NCI-H2081 (cell line): ENCODE measurements around the gene YDJC.
"Not testable (repeated sequence)": the region's sequence is repeated elsewhere in the genome, so short reads cannot be mapped to it uniquely, and the experiment has no call there.

Experiments used
- DNase-seq, 2 experiments: peaks; one replicate each; lab custom pipeline; 2025; lab: John Stamatoyannopoulos, UW

The YDJC gene, protein sequence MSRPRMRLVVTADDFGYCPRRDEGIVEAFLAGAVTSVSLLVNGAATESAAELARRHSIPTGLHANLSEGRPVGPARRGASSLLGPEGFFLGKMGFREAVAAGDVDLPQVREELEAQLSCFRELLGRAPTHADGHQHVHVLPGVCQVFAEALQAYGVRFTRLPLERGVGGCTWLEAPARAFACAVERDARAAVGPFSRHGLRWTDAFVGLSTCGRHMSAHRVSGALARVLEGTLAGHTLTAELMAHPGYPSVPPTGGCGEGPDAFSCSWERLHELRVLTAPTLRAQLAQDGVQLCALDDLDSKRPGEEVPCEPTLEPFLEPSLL

DNA sequence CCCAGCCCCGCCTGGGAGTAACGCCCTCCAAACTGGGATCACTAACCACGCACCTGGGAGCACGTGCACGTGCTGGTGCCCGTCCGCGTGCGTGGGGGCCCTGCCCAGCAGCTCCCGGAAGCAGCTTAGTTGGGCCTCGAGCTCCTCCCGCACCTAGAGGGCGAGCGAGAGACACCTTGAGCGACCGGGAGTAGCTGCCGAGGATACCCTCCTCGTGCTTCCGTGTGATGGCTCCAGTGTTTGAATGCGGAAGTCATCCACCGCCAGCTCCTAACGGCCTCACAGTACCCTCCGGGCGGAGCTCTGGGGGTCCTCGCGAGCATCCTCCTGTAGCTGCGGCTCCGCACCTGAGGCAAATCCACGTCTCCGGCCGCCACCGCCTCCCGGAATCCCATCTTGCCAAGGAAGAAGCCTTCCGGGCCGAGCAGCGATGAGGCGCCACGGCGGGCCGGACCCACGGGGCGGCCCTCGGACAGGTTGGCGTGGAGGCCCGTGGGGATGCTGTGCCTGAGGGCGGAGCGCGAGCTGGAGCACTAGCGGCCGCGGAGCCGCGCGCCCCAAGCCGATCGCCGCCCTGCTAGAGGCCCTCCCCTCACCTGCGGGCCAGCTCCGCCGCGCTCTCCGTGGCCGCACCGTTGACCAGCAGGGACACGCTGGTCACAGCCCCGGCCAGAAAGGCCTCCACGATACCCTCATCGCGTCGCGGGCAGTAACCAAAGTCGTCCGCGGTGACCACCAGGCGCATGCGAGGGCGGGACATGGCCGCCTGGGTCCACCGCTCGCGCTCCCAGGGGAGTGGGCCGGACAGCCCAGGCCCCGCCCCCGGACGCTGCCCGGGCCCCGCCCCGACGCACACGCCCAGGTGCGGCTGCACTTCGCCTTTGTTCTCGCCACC is at the start of gene YDJC:
Gene YDJC, minus strand, starts transcription at position 768 of the 895 bp plus-strand sequence. Its CDS starts 8 bp downstream, at position 760.
- peak; percentile 87 to 93 for DNase-seq

DNA sequence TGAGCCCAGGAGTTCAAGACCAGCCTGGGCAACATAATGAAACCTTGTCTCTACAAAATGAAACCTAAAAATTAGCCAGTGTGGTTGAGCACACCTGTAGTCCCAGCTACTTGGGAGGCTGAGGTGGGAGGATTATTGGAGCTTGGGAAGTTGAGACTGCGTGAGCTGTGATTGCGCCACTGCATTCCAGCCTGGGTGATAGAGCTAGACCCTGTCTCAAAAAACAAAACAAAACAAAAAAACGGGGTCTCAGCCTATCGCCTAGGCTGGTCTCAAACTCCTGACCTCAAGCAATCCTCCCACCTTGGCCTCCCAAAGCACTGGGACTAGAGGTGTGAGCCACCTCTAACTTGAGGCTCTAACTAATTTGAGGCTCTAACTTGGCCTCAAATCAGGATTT is 49.6 kb upstream of the YDJC start:
- no peak for DNase-seq

DNA sequence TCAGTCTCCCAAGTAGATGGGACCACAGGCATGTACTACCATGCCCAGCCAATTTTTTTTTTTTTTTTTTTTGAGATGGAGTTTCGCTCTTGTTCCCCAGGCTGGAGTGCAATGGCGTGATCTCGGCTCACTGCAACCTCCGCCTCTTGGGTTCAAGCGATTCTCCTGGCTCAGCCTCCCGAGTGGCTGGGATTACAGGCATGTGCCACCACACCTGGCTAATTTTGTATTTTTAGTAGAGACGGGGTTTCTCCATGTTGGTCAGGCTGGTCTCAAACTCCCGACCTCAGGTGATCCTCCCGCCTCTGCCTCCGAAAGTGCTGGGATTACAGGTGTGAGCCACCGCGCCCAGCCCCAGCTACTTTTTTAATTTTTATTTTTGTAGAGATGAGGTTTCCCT is 49.0 kb upstream of the YDJC start:
- DNase-seq = not testable (repeated sequence)

DNA sequence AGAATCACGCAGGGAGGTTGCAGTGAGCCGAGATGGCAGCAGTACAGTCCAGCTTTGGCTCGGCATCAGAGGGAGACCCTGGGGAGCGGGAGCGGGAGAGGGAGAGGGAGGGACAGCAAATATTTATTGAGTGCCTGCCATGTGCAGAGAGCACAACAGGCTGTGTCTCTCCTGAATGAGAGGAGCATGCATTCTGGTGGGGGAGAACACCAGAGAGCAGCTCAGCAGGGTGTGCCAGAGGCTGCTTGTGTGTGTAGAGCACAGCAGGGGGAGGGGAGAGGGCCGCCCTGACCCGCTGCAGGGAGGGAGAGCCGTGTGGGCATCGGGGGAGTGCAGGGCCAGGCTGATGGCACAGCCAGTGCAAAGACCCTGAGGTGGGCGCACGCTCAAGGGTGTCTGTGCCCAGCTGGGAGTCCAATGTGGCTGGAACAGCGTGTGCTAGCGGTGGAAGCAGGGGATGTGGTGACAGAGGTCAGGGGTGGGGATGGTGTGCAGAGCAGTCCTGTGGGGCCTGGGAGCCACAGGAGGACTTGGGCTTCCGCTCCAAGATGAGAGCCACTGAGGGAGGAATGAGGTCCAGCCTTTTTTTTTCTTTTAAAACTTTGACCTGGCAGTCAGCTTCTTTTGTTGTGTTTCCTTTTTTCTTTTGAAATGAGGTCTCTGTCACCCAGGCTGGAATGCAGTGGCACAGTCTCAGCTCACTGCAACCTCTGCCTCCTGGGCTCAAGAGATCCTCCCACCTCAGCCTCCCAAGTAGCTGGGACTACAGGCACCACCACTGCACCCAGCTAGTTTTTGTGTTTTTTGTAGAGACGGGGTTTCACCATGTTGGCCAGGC is 48.0 kb upstream of the YDJC start:
- peak; percentile 53 to 72 for DNase-seq

DNA sequence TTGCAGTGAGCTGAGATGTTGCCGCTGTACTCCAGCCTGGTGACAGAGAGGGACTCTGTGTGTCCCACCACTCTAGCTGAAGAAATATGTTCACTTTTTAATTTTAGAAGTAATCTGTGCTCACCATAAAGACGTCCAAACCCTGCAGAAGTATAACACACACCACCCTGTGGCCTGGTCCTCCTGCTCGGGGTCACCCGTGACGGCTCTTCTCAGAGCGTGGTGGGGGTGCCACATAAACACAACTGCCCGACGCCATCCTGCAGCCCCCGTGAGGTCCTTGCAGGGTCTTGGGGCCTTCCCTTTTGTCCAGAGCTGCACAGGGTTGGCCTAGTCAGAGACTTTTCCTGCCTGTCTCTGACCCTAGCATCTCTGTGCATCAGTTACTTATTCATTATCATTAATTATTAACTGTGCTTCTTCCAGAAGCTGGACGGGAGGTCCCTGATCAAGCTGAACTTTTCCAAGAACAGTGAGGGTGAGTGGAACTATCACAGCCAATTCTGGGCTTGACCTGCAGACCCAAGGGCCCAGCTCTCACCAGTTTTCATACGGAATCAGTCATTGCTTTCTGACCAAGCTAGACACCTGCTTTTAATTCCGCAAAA is 44.9 kb upstream of the YDJC start:
- no peak for DNase-seq

DNA sequence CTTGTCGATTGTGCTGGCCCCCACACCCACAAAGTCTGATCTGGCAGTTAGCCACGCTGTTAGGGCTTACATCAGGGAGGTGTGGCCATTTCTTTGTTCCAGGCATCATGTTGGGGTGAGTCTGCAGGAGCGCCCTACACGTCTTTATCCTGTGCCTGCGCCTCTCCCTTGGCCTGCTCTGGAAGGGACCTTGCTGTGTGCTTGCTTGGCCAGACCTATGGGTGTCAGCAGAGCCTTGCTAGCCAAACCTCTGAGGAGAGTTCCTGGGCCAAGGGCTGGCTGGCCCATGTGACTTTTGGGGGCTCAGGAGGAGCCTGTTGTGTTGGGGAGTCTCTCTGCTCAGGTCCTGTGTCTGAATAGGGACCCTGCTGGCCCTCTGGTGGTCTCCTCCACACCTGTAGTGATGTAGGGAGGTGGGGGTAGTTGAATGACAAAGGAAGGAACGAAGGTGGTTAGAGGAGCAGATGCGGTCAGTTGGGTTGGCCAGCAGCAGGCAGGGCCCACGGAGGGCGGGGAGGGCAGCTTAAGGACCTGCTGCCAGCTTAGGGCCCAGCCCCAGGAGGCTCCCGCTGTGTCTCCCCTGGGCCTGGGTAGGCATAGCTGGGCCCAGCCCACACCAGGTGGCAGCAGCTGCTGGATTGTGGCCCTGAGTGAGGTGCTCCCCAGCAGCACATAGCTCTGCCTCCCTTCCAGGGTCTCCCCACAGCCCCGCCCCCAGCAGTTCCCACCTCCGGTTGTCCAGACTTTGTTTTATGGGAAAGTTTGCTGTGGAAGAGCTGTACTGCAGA is 43.9 kb upstream of the YDJC start:
- DNase-seq = no peak

DNA sequence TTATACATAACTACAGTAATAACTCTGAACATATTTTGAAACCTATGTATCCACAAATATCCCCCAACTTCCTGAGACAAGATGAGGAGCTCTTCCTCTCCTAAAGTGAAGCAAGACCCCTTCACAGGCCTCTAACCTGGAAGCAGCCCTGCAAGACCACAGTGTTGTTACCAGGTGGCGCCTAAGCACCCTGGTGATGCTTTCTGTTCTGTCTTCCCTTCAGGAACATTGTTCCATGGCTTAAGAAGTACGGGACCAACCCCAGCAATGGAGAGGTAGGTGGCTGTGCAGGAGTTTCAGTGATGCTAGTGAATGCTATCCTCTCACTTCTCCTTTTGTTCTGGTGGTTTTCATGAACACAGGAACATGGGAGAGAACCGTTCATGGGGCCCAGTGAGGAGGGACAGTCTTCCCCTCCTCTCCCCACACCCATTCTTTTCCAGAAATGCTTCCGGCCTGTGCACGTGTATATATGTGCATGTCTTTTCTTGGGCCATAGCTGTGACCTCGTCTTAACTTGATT is 42.3 kb upstream of the YDJC start:
- DNase-seq = no peak

DNA sequence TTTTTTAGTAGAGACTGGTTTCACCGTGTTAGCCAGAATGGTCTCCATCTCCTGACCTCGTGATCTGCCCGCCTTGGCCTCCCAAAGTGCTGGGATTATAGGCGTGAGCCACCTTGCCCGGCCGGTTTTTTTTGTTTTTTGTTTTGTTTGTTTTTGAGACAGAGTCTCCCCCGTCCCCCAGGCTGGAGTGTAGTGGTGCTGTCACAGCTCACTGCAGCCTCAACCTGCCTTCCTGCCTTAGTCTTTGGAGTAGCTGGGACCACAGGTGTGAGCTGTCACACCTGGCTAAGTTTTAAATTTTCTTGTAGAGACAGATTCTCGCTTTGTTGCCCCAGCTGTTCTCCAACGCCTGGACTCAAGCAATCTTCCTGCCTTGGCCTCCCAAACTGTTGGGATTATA is 39.2 kb upstream of the YDJC start:
- DNase-seq = no peak

DNA sequence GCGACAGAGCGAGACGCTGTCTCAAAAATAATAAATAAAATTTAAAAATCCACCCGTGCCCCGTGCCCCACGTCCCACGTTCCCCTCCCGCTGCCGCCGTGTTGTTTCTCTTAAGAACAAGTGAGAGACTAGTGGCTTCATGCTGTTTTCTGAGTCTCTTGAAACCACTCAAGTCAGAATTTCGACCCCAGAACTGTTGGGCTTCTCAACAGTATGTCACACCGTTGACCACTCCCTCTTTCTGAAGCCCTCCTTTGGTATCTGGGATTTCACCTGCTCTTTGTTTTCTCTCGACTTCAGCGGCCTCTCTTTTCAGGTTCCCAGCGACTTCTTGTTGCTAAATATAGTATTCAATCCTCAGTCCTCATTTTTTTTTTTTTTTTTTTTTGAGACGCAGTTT is 37.0 kb upstream of the YDJC start:
- no peak for DNase-seq

DNA sequence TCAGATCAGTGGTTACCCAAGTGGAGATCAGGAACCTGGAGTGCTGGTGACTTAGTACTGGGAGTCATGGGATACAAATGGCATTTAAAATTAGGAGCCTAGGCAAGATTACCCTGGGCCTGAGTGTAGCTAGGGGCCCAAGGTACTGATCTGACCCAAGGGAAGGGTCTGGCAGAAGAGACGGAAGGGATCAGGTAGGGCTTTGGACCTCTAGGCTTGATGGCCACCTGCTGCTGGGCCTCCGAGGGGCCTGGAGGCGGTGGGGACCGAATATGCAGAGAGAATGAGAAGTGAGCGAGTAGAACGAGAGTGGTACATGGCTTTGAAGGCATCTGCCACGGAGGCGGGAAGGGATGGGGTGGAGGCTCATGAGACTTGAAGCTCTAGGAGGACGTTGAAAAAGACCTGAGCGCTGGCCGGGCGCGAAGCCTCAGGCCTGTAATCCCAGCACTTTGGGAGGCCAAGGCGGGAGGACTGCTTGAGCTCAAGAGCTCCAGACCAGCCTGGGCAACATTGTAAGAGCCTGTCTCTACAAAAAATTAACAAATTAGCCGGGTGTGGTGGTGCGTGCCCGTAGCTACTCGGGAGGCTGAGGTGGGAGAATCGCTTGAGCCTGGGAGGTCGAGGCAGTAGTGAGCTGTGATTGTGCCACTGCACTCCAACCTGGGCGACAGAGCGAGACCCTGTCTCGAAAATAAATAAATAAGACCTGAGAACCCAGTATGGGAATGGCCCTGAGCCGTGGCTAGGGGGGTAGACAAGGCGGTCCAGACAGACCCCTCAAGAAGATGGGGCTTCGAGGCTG is 35.4 kb upstream of the YDJC start:
- no peak for DNase-seq

DNA sequence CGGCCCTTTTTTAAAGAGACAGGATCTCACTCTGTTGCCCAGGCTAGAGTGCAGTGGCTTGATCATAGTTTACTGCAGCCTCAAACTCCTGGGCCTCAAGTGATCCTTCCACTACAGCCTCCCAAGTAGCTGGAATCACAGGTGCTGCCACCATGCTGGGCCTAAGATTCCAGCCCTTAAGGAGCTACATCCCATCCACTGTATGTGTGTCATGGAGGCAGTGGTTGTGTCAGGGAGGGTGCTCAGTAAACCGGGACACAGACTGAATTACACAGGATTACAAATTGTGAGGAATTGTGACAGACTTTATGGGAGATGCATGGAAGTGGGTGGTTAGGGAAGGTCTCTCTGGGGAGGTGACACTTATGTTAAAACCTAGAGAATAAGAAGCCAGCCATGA is 33.9 kb upstream of the YDJC start:
- no peak for DNase-seq

DNA sequence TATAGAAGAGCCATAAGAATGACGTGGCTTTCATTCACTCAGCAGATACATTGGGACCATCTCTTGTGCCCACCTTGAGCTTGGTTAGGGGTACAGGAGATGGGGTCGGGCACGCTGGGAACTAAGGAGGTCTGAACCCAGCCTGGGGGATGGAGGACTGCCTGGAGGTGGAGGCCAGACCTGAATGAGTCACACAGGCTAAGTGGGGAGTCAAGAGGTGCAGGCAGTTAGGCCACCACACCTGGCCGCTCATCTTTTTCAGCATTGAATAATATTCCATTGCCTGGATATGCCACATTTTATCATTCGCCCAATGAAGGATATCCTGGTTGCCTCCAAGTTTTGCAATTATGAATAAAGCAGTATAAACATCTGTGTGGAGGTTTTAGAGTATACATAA is 32.2 kb upstream of the YDJC start:
- no peak for DNase-seq

DNA sequence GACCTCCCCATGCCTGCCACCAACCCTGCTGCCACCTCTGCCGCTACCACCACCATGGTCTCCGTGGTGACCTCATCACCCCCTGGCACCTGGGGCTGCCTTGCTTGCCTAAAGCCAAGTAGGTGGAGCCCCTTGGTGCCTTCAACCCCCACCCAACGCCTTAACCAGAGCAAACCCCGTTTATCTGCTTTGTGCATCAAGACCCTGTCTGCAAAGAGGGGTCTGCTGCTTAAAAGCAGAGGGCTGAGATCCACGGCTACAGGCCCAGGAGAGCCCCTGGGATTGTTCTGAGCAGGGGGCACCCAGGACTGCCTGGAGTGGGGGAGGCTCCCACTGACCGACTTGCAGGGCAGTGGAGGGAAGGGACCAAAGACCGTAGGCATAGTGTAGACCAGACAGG is 31.1 kb upstream of the YDJC start:
- no peak for DNase-seq

DNA sequence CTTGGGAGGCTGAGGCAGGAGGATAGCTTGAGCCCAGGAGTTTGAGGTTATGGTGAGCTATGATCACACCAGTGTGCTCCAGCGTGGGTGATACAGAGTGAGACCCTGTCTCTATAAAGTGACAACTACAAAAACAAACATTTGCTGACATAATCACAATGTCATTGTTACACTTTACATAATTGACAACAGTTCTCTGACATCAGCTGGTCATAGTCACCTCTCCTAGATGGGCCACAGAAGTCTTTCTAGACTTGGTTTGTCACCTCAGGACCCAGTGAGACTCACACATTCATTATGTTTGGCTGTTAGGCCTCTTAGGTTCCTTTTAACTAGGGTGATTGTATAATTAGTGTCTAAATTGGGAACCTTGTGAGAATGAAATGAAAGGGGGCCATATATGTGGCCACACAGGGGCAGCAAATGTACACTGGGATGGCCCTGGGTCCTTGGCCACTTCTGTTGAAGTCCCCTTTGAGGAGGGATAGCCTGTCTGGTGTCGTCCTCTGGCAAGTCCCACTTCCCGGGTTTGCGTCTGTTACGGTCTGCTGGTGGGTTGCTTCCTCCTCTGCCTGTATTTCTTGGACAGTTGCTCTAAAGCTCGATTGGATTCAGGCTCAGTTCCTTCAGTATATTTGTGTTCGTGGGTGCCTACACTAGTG is 30.2 kb upstream of the YDJC start:
- DNase-seq = no peak

DNA sequence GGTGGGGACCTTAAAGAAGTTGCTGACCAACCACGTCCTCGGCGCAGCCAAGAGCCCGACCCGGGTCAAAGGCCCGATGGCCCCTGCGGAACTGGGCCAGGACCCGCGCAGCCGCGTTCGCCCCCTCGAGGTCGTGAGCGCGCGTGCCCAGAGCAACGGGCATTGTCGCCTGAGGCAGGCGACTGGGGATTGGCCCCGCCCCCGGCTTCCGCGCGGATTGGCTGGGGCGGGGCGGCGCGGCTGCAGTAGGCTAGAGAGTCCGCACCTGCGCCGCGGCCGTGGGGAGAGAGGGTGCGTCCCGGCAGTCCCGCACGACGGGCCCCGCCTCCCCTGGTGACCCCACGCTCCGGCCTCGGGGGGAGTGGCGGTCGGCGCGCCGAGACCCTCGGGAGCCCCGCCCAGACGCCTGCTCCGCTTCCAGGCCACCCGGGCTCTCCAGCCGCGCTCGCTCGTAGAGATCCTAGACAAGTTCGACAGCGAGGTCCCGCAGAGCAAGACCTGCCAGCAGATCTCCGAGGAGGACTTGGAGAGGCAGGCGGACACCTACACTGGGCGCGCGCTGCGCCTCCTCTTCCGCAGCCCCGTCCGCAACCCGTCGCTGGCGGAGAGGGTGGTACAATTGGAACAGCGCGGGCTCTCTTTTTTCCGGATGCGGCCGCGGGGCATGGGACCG is 27.7 kb upstream of the YDJC start:
- DNase-seq = peak; percentile 61 to 74

DNA sequence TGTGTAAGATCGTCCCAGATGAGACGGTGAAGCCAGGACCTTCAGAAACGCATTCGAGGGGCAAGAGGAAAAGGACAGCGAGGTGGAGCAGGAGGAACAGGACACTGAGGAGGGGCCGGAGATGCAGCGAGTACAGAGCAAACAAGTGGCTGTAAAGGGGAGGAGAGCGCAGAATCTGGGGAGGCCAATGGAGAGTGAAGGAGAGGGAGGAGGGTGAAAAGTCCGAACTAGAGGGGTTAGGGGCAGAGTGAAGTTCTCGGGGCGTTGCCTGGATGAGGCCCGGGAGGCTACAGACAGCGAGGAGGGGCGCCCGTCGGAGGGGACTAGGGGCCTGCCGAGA is 27.2 kb upstream of the YDJC start:
- DNase-seq = no peak

DNA sequence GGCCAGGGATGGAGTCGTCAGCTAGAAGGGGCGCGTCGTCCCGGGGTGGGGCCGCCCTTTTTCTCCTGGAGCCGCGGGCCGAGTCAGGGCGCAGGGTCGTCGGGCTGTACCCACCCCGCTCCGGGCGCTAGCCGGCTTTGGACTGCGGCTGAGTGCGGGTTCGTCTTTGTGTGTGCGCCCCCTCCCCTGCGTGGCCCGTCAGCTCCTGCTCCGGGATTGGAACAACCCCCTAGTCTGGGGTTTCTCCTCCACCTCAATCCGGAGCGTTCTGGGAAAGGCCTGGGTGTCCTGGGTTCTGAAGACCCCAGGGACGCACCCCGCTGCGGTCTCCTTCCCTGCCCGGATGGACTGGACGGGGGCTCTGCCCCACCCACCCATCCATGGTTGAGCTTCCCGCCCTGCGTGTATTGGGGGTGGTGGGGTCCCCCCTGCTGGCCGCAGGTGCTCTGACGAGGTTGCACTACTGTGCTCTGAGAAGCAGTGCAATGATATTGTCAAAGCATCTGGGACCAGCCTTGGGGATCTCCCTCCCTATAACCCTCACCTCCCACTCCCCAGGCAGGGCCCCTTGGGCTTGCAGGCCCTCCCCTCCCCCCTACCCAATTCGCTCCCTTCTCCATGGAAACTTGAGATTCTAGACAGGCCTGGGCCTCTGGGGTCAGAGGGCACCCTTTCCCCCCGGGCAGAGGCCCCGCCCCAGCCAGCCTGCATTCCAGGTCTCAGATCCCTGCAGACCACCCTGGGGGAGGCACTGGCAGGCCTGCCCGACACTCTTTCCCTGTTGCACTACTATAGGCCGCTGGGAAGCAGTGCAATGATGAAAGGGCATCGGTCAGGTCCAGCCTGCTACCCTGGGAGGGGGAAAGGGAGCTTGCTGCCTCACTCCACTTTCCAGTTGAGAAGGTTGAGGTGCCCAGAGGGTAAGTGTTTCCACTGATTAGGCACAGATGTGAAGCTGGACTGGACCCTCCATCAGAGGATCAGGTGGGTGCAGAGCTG is 23.0 kb upstream of the YDJC start:
- no peak for DNase-seq
